ENCODE measurements around the gene MRPS17.

DNA sequence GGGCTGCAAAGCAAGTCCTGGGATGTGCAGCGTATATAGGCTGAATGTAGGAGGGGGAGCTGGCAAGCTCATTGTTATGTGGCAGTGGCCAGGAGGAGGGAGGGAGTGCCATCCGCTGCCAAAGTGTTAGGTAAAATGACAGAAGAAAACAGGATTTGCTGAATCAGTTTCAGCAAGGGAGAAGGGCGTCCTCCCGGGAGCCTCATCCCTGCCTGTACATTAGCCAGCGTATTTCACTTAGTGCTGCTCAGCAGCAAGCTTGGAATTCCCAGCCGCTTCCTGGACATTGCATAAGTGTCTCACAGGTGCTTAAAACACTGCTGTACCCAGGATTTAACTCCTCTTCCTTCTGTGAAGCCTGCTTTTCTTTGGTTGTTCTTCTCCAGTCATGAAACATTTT, 15.2 kb downstream of the MRPS17 start:
- TF ChIP-seq, protein P1, sequence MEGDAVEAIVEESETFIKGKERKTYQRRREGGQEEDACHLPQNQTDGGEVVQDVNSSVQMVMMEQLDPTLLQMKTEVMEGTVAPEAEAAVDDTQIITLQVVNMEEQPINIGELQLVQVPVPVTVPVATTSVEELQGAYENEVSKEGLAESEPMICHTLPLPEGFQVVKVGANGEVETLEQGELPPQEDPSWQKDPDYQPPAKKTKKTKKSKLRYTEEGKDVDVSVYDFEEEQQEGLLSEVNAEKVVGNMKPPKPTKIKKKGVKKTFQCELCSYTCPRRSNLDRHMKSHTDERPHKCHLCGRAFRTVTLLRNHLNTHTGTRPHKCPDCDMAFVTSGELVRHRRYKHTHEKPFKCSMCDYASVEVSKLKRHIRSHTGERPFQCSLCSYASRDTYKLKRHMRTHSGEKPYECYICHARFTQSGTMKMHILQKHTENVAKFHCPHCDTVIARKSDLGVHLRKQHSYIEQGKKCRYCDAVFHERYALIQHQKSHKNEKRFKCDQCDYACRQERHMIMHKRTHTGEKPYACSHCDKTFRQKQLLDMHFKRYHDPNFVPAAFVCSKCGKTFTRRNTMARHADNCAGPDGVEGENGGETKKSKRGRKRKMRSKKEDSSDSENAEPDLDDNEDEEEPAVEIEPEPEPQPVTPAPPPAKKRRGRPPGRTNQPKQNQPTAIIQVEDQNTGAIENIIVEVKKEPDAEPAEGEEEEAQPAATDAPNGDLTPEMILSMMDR (IDR thresholded peaks at IDR 0.05; ENCODE audit: low read depth, low read length, missing input control): no peak
- TF ChIP-seq RAD21 (IDR thresholded peaks at IDR 0.05) (no peak), YY1 (IDR thresholded peaks at IDR 0.05) (no peak), TAF1 (conservative IDR thresholded peaks at IDR 0.05) (no peak), GABPA (IDR thresholded peaks at IDR 0.05 in 1 of 2, conservative IDR thresholded peaks at IDR 0.05 in 1 of 2) (no peak)
